Measurements from ENCODE around the gene COPG1. TPM values are rescaled to one million over a fixed set of nuclear protein-coding genes. Genes with fewer than 3 reads are reported as not detected.

Gene COPG1
- total and polyA plus RNA-seq, 2 of the 13 experiments (the other 11 are each of a cell fraction or from before 2014, with no cell fraction given), result 98.6 to 166 TPM

DNA sequence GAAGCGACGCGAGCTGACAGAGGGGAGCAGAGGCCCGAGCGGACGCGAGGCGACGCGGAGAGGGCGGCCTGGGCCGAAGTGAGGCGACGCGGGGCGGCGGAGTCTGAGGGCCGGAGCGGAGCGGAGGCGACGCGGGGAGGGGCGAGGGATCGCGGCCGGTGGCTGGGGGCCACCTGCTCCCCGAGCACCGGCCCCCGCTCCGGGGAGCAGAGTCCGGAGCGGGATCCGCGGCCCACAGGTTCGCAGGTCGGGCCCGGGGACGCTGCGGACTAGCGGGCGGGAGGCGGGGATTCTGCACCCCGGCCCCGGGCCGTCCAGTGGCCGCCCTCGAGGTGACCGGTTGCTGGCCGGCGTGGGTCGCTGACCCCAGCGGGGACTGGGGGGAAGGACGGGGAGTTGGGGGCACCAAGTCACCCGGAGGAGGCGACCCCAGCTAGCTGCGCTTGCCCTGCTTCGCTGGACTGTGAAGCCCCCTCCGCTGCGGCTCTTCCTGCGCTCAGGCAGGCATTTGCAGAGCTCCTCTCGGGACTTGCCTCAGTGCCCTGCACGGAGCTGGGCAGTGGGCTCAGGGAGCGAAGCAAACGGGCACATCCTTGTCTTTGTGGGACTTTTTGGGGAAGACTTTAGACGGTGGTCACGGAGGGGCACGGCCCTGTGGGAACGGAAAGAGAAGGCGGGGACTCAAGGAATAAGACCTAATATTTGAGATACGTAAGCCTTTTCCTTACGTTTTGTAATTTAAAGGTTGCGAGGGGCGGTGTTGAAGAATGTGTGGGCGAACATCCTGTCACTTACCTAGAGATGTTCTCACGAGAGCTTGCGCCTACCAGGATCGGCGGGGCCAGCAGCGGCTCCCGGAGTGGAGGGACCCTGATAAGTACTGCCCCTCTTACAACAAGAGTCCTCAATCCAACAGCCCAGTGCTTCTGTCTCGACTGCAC, 29.8 kb downstream of the COPG1 start:
- no peak overlapping the region for H2AFZ ChIP-seq (ENCODE audit: low read length)
- H3K4me3 ChIP-seq (replicated peaks in 1 of 3; ENCODE audit: insufficient read depth in 1 of 3, low read depth in 2 of 3, low read length in 3 of 3), result peak overlapping the region; percentile 72 to 98 (median 78)
- peak; percentile 73 for ATAC-seq
- peaks cover 14 to 35% of the 10 kb centered on the region in 2 experiments; a peak in 4 of 5 replicates for H3K36me3 ChIP-seq (replicated peaks in 1 of 2; ENCODE audit: control insufficient read depth in 1 of 2, insufficient read depth in 2 of 2, low read length in 2 of 2)
- FAIRE-seq, result peak; percentile 74
- no peaks in the 10 kb centered on the region for H4K20me1 ChIP-seq (ENCODE audit: insufficient read depth, low read length)
- peak overlapping the region; percentile 94 for H3K4me2 ChIP-seq (ENCODE audit: low read depth, low read length)
- no peaks in the 10 kb centered on the region for H3K9me3 ChIP-seq (ENCODE audit: low read length)
- no peaks in the 10 kb centered on the region; a peak in 1 of 5 replicates for H3K27me3 ChIP-seq (ENCODE audit: control insufficient read depth in 1 of 2, insufficient read depth in 2 of 2, low read length in 2 of 2)
- peaks cover 15% of the 10 kb centered on the region for H3K79me2 ChIP-seq (ENCODE audit: insufficient read depth, low read length)
- DNase-seq (ENCODE audit: low spot score), result peak; percentile 67
- ChIA-PET CTCF (ENCODE audit: low intra/inter-chr PET ratio, low total read pairs) (no interaction called here), POLR2A (interaction anchor here (1.4 to 4.6 kb wide), 8 partner anchors 18 to 118 kb away, joined by 3 to 29 read pairs (median 6); partner anchors contain the start of genes CNBP and COPG1)
- H3K4me1 ChIP-seq (ENCODE audit: insufficient read depth, low read length), result peaks cover 44% of the 10 kb centered on the region
- peak overlapping the region; percentile 95 for H3K9ac ChIP-seq (ENCODE audit: insufficient read depth, low read depth, low read length)
- WGBS (ENCODE audit: low lambda C conversion rate), result 2% methylated on average over 21 of the region's 82 CpGs
- BruUV-seq (replicated peaks), result no TSS peak
- intact Hi-C loops (cut with micrococcal nuclease; ENCODE audit: unreplicated experiment) (loop anchor here (2.0 kb wide), 1 partner anchor 38 kb away; a partner anchor contains a TSS), in situ Hi-C loops (cut with HindIII; ENCODE audit: extremely low pct_ligation_motif_present, low pct_unique_long_range_greater_than_20kb) (no loop called here)
- H3K27ac ChIP-seq (ENCODE audit: extremely low read length, insufficient read depth, low read length), result peak overlapping the region; percentile 90
- TF ChIP-seq ZNF746 (CRISPR knock-in tag; IDR thresholded peaks at IDR 0.05) (peak; percentile 6; the same call in 1 of the 2 replicates), AGO2 (optimal IDR thresholded peaks at IDR 0.05; ENCODE audit: low read depth, low read length) (peak; percentile 90), GPN1 (CRISPR knock-in tag; IDR thresholded peaks at IDR 0.05; ENCODE audit: borderline replicate concordance) (no peak), SKI (IDR thresholded peaks at IDR 0.05; ENCODE audit: partially characterized antibody) (no peak), ZIK1 (CRISPR knock-in tag; IDR thresholded peaks at IDR 0.05; ENCODE audit: borderline replicate concordance, low read depth) (no peak), TBX3 (IDR thresholded peaks at IDR 0.05; ENCODE audit: borderline replicate concordance) (no peak), HMG20A (CRISPR knock-in tag; IDR thresholded peaks at IDR 0.05; ENCODE audit: borderline replicate concordance) (no peak), ZNF24 (IDR thresholded peaks at IDR 0.05) (no peak), NFE2L2 (IDR thresholded peaks at IDR 0.05; ENCODE audit: low read length) (no peak), MTA1 (CRISPR knock-in tag; IDR thresholded peaks at IDR 0.05; ENCODE audit: borderline replicate concordance) (0 out of 2 replicates have a peak, but pooled peaks have one; percentile 65), ZNF83 (CRISPR knock-in tag; IDR thresholded peaks at IDR 0.05; ENCODE audit: borderline replicate concordance) (no peak), ZNF337 (CRISPR knock-in tag; IDR thresholded peaks at IDR 0.05; ENCODE audit: borderline replicate concordance, low read depth) (no peak)
- TF ChIP-seq, protein P1, sequence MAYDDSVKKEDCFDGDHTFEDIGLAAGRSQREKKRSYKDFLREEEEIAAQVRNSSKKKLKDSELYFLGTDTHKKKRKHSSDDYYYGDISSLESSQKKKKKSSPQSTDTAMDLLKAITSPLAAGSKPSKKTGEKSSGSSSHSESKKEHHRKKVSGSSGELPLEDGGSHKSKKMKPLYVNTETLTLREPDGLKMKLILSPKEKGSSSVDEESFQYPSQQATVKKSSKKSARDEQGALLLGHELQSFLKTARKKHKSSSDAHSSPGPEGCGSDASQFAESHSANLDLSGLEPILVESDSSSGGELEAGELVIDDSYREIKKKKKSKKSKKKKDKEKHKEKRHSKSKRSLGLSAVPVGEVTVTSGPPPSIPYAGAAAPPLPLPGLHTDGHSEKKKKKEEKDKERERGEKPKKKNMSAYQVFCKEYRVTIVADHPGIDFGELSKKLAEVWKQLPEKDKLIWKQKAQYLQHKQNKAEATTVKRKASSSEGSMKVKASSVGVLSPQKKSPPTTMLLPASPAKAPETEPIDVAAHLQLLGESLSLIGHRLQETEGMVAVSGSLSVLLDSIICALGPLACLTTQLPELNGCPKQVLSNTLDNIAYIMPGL (CRISPR knock-in tag; IDR thresholded peaks at IDR 0.05; ENCODE audit: borderline replicate concordance in 1 of 2, low read depth in 1 of 2), result peak; percentile 30 to 75; a peak in 1 of 4 replicates
- TF ChIP-seq, protein P2, sequence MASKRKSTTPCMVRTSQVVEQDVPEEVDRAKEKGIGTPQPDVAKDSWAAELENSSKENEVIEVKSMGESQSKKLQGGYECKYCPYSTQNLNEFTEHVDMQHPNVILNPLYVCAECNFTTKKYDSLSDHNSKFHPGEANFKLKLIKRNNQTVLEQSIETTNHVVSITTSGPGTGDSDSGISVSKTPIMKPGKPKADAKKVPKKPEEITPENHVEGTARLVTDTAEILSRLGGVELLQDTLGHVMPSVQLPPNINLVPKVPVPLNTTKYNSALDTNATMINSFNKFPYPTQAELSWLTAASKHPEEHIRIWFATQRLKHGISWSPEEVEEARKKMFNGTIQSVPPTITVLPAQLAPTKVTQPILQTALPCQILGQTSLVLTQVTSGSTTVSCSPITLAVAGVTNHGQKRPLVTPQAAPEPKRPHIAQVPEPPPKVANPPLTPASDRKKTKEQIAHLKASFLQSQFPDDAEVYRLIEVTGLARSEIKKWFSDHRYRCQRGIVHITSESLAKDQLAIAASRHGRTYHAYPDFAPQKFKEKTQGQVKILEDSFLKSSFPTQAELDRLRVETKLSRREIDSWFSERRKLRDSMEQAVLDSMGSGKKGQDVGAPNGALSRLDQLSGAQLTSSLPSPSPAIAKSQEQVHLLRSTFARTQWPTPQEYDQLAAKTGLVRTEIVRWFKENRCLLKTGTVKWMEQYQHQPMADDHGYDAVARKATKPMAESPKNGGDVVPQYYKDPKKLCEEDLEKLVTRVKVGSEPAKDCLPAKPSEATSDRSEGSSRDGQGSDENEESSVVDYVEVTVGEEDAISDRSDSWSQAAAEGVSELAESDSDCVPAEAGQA (IDR thresholded peaks at IDR 0.05; ENCODE audit: low read depth), result no peak
- TF ChIP-seq, protein P2 (CRISPR knock-in tag; IDR thresholded peaks at IDR 0.05; ENCODE audit: borderline replicate concordance), result no peak
